CD4-positive, CD25-positive, alpha-beta regulatory T cell (primary cell): ENCODE measurements around the gene ERFL. TPM values are rescaled to one million over a fixed set of nuclear protein-coding genes. Genes with fewer than 3 reads are reported as not detected.
A peak's percentile ranks its signal among the peaks of the same experiment; 100 is the strongest.

Source experiments
- ATAC-seq, 2 donors: fragments of 150-1000 bp; cut with Tn5 transposase; one replicate each; pipeline ENCODE4 v1.10.0; 2021; ENCODE audit warnings: low read depth in 2 of 2, moderate number of reproducible peaks in 2 of 2, moderate library complexity in 1 of 2
- DNase-seq, 3 donors: peaks; one replicate each; pipeline versions ENCODE4 v3.0.0 to v3.0.0-alpha.2; 2012 to 2022; ENCODE audit warnings: mixed read lengths in 1 of 3
- H3K27ac ChIP-seq: one replicate; pipeline ENCODE4 v1.7.0; 2013; ENCODE audit warnings: mild to moderate bottlenecking, low read length; ENCODE audit not compliant: insufficient read depth, poor library complexity, severe bottlenecking
- H3K27me3 ChIP-seq: one replicate; pipeline ENCODE4 v1.7.0; 2013; ENCODE audit warnings: low read length; ENCODE audit not compliant: control insufficient read depth, insufficient read depth
- H3K36me3 ChIP-seq: one replicate; pipeline ENCODE4 v1.7.0; 2013; ENCODE audit warnings: mild to moderate bottlenecking, low read length, moderate library complexity; ENCODE audit not compliant: control insufficient read depth, insufficient read depth
- H3K4me1 ChIP-seq: 2 replicates; pipeline ENCODE4 v1.7.0; 2013; ENCODE audit warnings: mild to moderate bottlenecking, low read length; ENCODE audit not compliant: insufficient read depth, control insufficient read depth, poor library complexity, severe bottlenecking
- H3K4me3 ChIP-seq: one replicate; pipeline ENCODE4 v1.7.0; 2013; ENCODE audit warnings: low read depth, mild to moderate bottlenecking, low read length, moderate library complexity
- H3K9me3 ChIP-seq, 2 experiments: 1 replicate in 1 of 2; 2 replicates in 1 of 2; pipeline ENCODE4 v1.7.0; 2013; ENCODE audit warnings: low read length in 2 of 2, mild to moderate bottlenecking in 1 of 2, moderate library complexity in 1 of 2; ENCODE audit not compliant: control insufficient read depth in 2 of 2
- H3K27ac Mint-ChIP-seq, 3 donors: one replicate each; pipeline ENCODE4 v1.8.0; 2020 to 2022; ENCODE audit warnings: mild to moderate bottlenecking in 3 of 3, mixed read lengths in 3 of 3, moderate library complexity in 2 of 3
- H3K27me3 Mint-ChIP-seq: one replicate; pipeline ENCODE4 v1.8.0; 2022; ENCODE audit warnings: mild to moderate bottlenecking, mixed read lengths
- H3K36me3 Mint-ChIP-seq: one replicate; pipeline ENCODE4 v1.8.0; 2020; ENCODE audit warnings: mixed read lengths
- H3K4me1 Mint-ChIP-seq, 4 donors: one replicate each; pipeline ENCODE4 v1.8.0; 2020 to 2022; ENCODE audit warnings: mixed read lengths in 4 of 4, mild to moderate bottlenecking in 1 of 4
- H3K4me3 Mint-ChIP-seq, 4 donors: one replicate each; pipeline ENCODE4 v1.8.0; 2020 to 2022; ENCODE audit warnings: mild to moderate bottlenecking in 4 of 4, mixed read lengths in 4 of 4, moderate library complexity in 3 of 4
- H3K9me3 Mint-ChIP-seq, 7 donors: one replicate each; pipeline ENCODE4 v1.8.0; 2020 to 2022; ENCODE audit warnings: mixed read lengths in 7 of 7, mild to moderate bottlenecking in 3 of 7, moderate library complexity in 2 of 7
- polyA plus RNA-seq, 4 donors: library from polyadenylated mRNA; unstranded; fragments of 300-500 nt; fragmentation: Illumina TruSeq; gene quantifications; one replicate each; pipeline ENCODE4 v1.2.3, GENCODE V29; 2021
- total RNA-seq: library from RNA; stranded (reverse); gene quantifications from one replicate; pipeline ENCODE4 v1.2.3, GENCODE V29; 2022

ERFL gene
- total and polyA plus RNA-seq, 5 donors from 2014 or later: 4.7 TPM; not detected in 4

GRCh38 chr19:41883821-41884733 is 44.2 kb downstream of the ERFL start:
- peaks cover 71% of the 10 kb centered on the region for H3K4me1 ChIP-seq
- Mint-ChIP-seq H3K4me1 (peaks cover 0 to 63% (median 31%) of the 10 kb centered on the region in 4 donors), H3K4me3 (peak overlapping the region; percentile 99 to 100 (median 100)), H3K9me3 (peaks cover 0 to 2% (median 0%) of the 10 kb centered on the region in 7 donors), H3K27me3 (no peaks in the 10 kb centered on the region), H3K27ac (peak overlapping the region; percentile 97 to 100 (median 97)), H3K36me3 (peaks cover 44% of the 10 kb centered on the region)
- peak overlapping the region; percentile 90 for H3K27ac ChIP-seq
- H3K36me3 ChIP-seq: peaks cover 10% of the 10 kb centered on the region
- H3K9me3 ChIP-seq: no peaks in the 10 kb centered on the region
- DNase-seq (peak; percentile 79 to 95 (median 86)), ATAC-seq (peak; percentile 74 to 78)
- no peaks in the 10 kb centered on the region for H3K27me3 ChIP-seq
- H3K4me3 ChIP-seq: peak overlapping the region; percentile 99

- H3K9me3 ChIP-seq: no peaks in the 10 kb centered on the region
- DNase-seq (no peak), ATAC-seq (no peak)
- Mint-ChIP-seq H3K36me3 (peaks cover 40% of the 10 kb centered on the region), H3K9me3 (peaks cover 0 to 2% (median 0%) of the 10 kb centered on the region in 7 donors), H3K4me3 (peak overlapping the region; percentile 99 to 100 (median 100)), H3K27ac (peak overlapping the region; percentile 97 to 100 (median 97)), H3K4me1 (peaks cover 0 to 63% (median 28%) of the 10 kb centered on the region in 4 donors), H3K27me3 (no peaks in the 10 kb centered on the region)
- peak overlapping the region; percentile 99 for H3K4me3 ChIP-seq
- H3K27me3 ChIP-seq: no peaks in the 10 kb centered on the region
- H3K27ac ChIP-seq: peak overlapping the region; percentile 90
- peaks cover 71% of the 10 kb centered on the region for H3K4me1 ChIP-seq
- peaks cover 4% of the 10 kb centered on the region for H3K36me3 ChIP-seq
Observed at GRCh38 chr19:41883463-41883820, 44.8 kb downstream of the ERFL start.

- no peaks in the 10 kb centered on the region for H3K9me3 ChIP-seq
- DNase-seq (peak; percentile 59 to 77 (median 66)), ATAC-seq (peak in 1 of 2 donors; percentile 2)
- peak within 1 kb of the TSS; percentile 99 to 100 (median 100) for H3K27ac Mint-ChIP-seq
- peak within 1 kb of the TSS; percentile 99 to 100 (median 100) for H3K4me3 Mint-ChIP-seq
- H3K27me3 Mint-ChIP-seq: no peaks in the 10 kb centered on the region
- H3K27me3 ChIP-seq: no peaks in the 10 kb centered on the region
- peaks cover 0 to 65% (median 26%) of the 10 kb centered on the region in 4 donors for H3K4me1 Mint-ChIP-seq
- peak within 1 kb of the TSS; percentile 90 for H3K27ac ChIP-seq
- peaks cover 71% of the 10 kb centered on the region for H3K4me1 ChIP-seq
- H3K4me3 ChIP-seq: peak within 1 kb of the TSS; percentile 99
- H3K36me3 Mint-ChIP-seq: peaks cover 34% of the 10 kb centered on the region
- peaks cover 4% of the 10 kb centered on the region for H3K36me3 ChIP-seq
- H3K9me3 Mint-ChIP-seq: peaks cover 0 to 2% (median 0%) of the 10 kb centered on the region in 7 donors
Observed at GRCh38 chr19:41882568-41883462, 45.4 kb downstream of the ERFL start, which contains the start of gene ARHGEF1. Gene ARHGEF1 (plus strand): TSS chr19:41883184. CDS start chr19:41888083, 4,899 bp downstream.

GRCh38 chr19:41880329-41880708 is 47.9 kb downstream of the ERFL start:
- peak overlapping the region; percentile 57 for H3K27ac ChIP-seq
- H3K27me3 ChIP-seq: no peaks in the 10 kb centered on the region
- H3K9me3 Mint-ChIP-seq: peaks cover 0 to 2% (median 0%) of the 10 kb centered on the region in 7 donors

GRCh38 chr19:41879670-41880328 is 48.5 kb downstream of the ERFL start:
- H3K27me3 Mint-ChIP-seq: peaks cover 4% of the 10 kb centered on the region
- no peaks in the 10 kb centered on the region for H3K27me3 ChIP-seq
- ATAC-seq (no peak), DNase-seq (no peak)
- H3K4me3 ChIP-seq: no peak overlapping the region
- peaks cover 0 to 2% (median 0%) of the 10 kb centered on the region in 7 donors for H3K9me3 Mint-ChIP-seq
- H3K27ac ChIP-seq: peak overlapping the region; percentile 57
- H3K4me1 Mint-ChIP-seq: peaks cover 4 to 76% (median 29%) of the 10 kb centered on the region in 4 donors
- H3K4me3 Mint-ChIP-seq: peak overlapping the region in 3 of 4 donors; percentile 62 to 83 (median 62)
- H3K36me3 ChIP-seq: no peaks in the 10 kb centered on the region
- H3K27ac Mint-ChIP-seq: peak overlapping the region; percentile 88 to 99 (median 95)
- H3K36me3 Mint-ChIP-seq: peaks cover 11% of the 10 kb centered on the region
- H3K4me1 ChIP-seq: peaks cover 73% of the 10 kb centered on the region
- H3K9me3 ChIP-seq: no peaks in the 10 kb centered on the region

More at GRCh38 chr19:41880329-41880708, 47.9 kb downstream of the ERFL start:
- Histone ChIP-seq H3K9me3 (no peaks in the 10 kb centered on the region), H3K4me3 (no peak overlapping the region), H3K4me1 (peaks cover 73% of the 10 kb centered on the region), H3K36me3 (no peaks in the 10 kb centered on the region)
- ATAC-seq (no peak), DNase-seq (no peak)
- Mint-ChIP-seq H3K4me1 (peaks cover 4 to 75% (median 30%) of the 10 kb centered on the region in 4 donors), H3K4me3 (peak overlapping the region in 3 of 4 donors; percentile 62 to 83 (median 62)), H3K36me3 (peaks cover 15% of the 10 kb centered on the region), H3K27me3 (peaks cover 4% of the 10 kb centered on the region), H3K27ac (peak overlapping the region; percentile 88 to 99 (median 95))

GRCh38 chr19:41879080-41879479 is 49.2 kb downstream of the ERFL start:
- no peak overlapping the region for H3K4me3 ChIP-seq
- no peak for DNase-seq
- no peaks in the 10 kb centered on the region for H3K36me3 ChIP-seq
- H3K9me3 ChIP-seq: no peaks in the 10 kb centered on the region
- peaks cover 0 to 2% (median 0%) of the 10 kb centered on the region in 7 donors for H3K9me3 Mint-ChIP-seq
- peak overlapping the region; percentile 88 to 99 (median 95) for H3K27ac Mint-ChIP-seq
- ATAC-seq: no peak
- H3K36me3 Mint-ChIP-seq: peaks cover 10% of the 10 kb centered on the region
- peaks cover 79% of the 10 kb centered on the region for H3K4me1 ChIP-seq
- H3K4me3 Mint-ChIP-seq: no peak overlapping the region
- peaks cover 4 to 82% (median 31%) of the 10 kb centered on the region in 4 donors for H3K4me1 Mint-ChIP-seq
- peaks cover 4% of the 10 kb centered on the region for H3K27me3 Mint-ChIP-seq
- H3K27ac ChIP-seq: peak overlapping the region; percentile 93
- no peaks in the 10 kb centered on the region for H3K27me3 ChIP-seq
